Endothelial cell of umbilical vein (primary cell): ENCODE data around the gene TMEM8B. TPM values are rescaled to one million over a fixed set of nuclear protein-coding genes. Genes with fewer than 3 reads are reported as not detected.

Experiments used
- BruUV-seq: library from RNA; stranded (reverse); fragments of 400-500 nt; replicated peaks from 2 replicates; lab custom pipeline; 2021; lab: Mats Ljungman, UMichigan
- CTCF ChIA-PET: fragments of 300-600, 350-600 bp; sonication (Branson Sonifier 250); formaldehyde crosslinking; loops from one replicate; lab custom pipeline; 2021; ENCODE audit warnings: antibody characterized with exemption, inconsistent platforms; lab: Charles Lee
- POLR2A ChIA-PET: fragments of 300-600, 350-600 bp; sonication (Branson Sonifier 250); formaldehyde crosslinking; loops from one replicate; lab custom pipeline; 2021; ENCODE audit warnings: antibody characterized with exemption, inconsistent platforms; lab: Charles Lee
- DNase-seq: peaks from one replicate; pipeline ENCODE4 v3.0.0-alpha.2; 2011; ENCODE audit warnings: low read depth, low spot score
- FAIRE-seq: peaks from 2 replicates; lab custom pipeline; 2011; peaks lifted over from hg19 to GRCh38; lab: Jason Lieb, UNC
- H2AFZ ChIP-seq: 2 replicates; pipeline ENCODE4 v1.6.0; 2012; ENCODE audit warnings: low read depth, low read length, control low read depth, inconsistent platforms
- H3K27ac ChIP-seq: 2 replicates; pipeline ENCODE4 v1.5.1; 2011; ENCODE audit warnings: low read depth, mild to moderate bottlenecking, control low read depth, low read length, moderate library complexity; ENCODE audit not compliant: insufficient read depth
- H3K27me3 ChIP-seq, 2 experiments: 2 replicates each; pipeline versions ENCODE4 v1.6.0 to v1.6.1; 2011; ENCODE audit warnings: low read length in 2 of 2, mixed read lengths in 1 of 2; ENCODE audit not compliant: control insufficient read depth in 2 of 2, insufficient read depth in 2 of 2
- H3K36me3 ChIP-seq, 2 experiments: 2 replicates in 1 of 2; 3 replicates in 1 of 2; pipeline ENCODE4 v1.5.1; 2011; ENCODE audit warnings: low read length in 2 of 2, mild to moderate bottlenecking in 1 of 2, moderate library complexity in 1 of 2; ENCODE audit not compliant: control insufficient read depth in 2 of 2, insufficient read depth in 2 of 2; ENCODE audit errors: extremely low read depth in 1 of 2
- H3K4me1 ChIP-seq: 3 replicates; pipeline ENCODE4 v1.5.1; 2011; ENCODE audit warnings: mild to moderate bottlenecking, low read length; ENCODE audit not compliant: control insufficient read depth, insufficient read depth; ENCODE audit errors: extremely low read depth
- H3K4me2 ChIP-seq: 2 replicates; pipeline ENCODE4 v1.6.1; 2011; ENCODE audit warnings: low read length, control low read depth, mixed read lengths; ENCODE audit not compliant: insufficient read depth
- H3K4me3 ChIP-seq, 3 experiments: fragments of 200-600 bp in 1 of 3; sonication (generic), shearing (Covaris generic) in 1 of 3; replicated peaks in 1 of 3; 2 replicates each; pipeline ENCODE4 v1.5.1; 2011 to 2016; ENCODE audit warnings: control low read depth in 3 of 3, low read length in 3 of 3, mild to moderate bottlenecking in 2 of 3, inconsistent platforms in 1 of 3, low read depth in 1 of 3, moderate library complexity in 1 of 3; ENCODE audit not compliant: insufficient read depth in 1 of 3
- H3K79me2 ChIP-seq: 2 replicates; pipeline ENCODE4 v1.6.0; 2012; ENCODE audit warnings: low read length, inconsistent platforms; ENCODE audit not compliant: control insufficient read depth, insufficient read depth
- H3K9ac ChIP-seq: replicated peaks from 2 replicates; pipeline ENCODE3; 2011; ENCODE audit warnings: low read length, control low read depth; ENCODE audit not compliant: insufficient read depth; ENCODE audit errors: extremely low read depth
- H3K9me1 ChIP-seq: replicated peaks from 3 replicates; pipeline ENCODE4 v1.6.0; 2011; ENCODE audit warnings: mild to moderate bottlenecking, low read length; ENCODE audit not compliant: control insufficient read depth, insufficient read depth; ENCODE audit errors: extremely low read depth
- H3K9me3 ChIP-seq: replicated peaks from 2 replicates; pipeline ENCODE4 v1.5.1; 2012; ENCODE audit warnings: low read length, inconsistent platforms; ENCODE audit not compliant: control insufficient read depth, insufficient read depth
- H4K20me1 ChIP-seq: replicated peaks from 2 replicates; pipeline ENCODE3; 2011; ENCODE audit warnings: mild to moderate bottlenecking, low read length; ENCODE audit not compliant: control insufficient read depth, insufficient read depth; ENCODE audit errors: extremely low read depth
- FOS ChIP-seq: IDR thresholded peaks from 2 replicates; pipeline ENCODE4 v1.6.1; 2011; ENCODE audit warnings: mild to moderate bottlenecking, low read length, moderate library complexity, borderline replicate concordance; ENCODE audit not compliant: insufficient read depth
- GATA2 ChIP-seq: IDR thresholded peaks from 2 replicates; pipeline ENCODE4 v1.7.0; 2011; ENCODE audit warnings: low read depth, mild to moderate bottlenecking, moderate library complexity, mixed read lengths, low read length; ENCODE audit not compliant: insufficient read length, insufficient read depth
- MYC ChIP-seq: IDR thresholded peaks from one replicate; pipeline ENCODE4 v1.6.1; 2011; ENCODE audit warnings: mild to moderate bottlenecking, low read depth, low read length
- POLR2AphosphoS5 ChIP-seq: IDR thresholded peaks from 2 replicates; pipeline ENCODE4 v1.6.1; 2012; ENCODE audit warnings: low read depth, mild to moderate bottlenecking, control low read depth, low read length, moderate library complexity; ENCODE audit not compliant: insufficient read depth
- dilution Hi-C: fragments of 300-500 bp; cut with MboI; formaldehyde crosslinking; loops from one replicate; pipeline ENCODE4 v1.15.0; 2019; ENCODE audit warnings: low sequenced_read_pairs; ENCODE audit not compliant: extremely low pct_ligation_motif_present
- intact Hi-C: fragments of 100-400 bp; cut with micrococcal nuclease; formaldehyde crosslinking; loops from one replicate; pipeline ENCODE4 v1.10.0; 2022
- polyA plus RNA-seq, 4 experiments: library from polyadenylated mRNA; depleted of rRNA in 3 of 4; stranded (reverse) in 3 of 4; unstranded in 1 of 4; fragments of >200 nt; gene quantifications; 2 replicates each; pipeline versions ENCODE4 v1.2.1 to v1.2.3, GENCODE V29; 2011 to 2012; ENCODE audit warnings: missing spikeins in 1 of 4
- total RNA-seq: library from RNA; stranded (reverse); gene quantifications from 2 replicates; pipeline ENCODE4 v1.2.3, GENCODE V29; 2021
- TF ChIP-seq, protein P1 (sequence below): IDR thresholded peaks from 2 replicates; pipeline ENCODE4 v1.6.1; 2011; ENCODE audit not compliant: insufficient read depth, insufficient read length
- TF ChIP-seq, protein P2 (sequence below), 2 donors: IDR thresholded peaks; 1 replicate in 1 of 2; 2 replicates in 1 of 2; pipeline ENCODE4 v1.5.1; 2011; ENCODE audit warnings: low read length in 2 of 2, mild to moderate bottlenecking in 2 of 2, moderate library complexity in 2 of 2, control low read depth in 1 of 2, inconsistent platforms in 1 of 2, low read depth in 1 of 2; ENCODE audit not compliant: insufficient read depth in 1 of 2; ENCODE audit errors: extremely low read depth in 1 of 2

Gene TMEM8B
- total and polyA plus RNA-seq, 2 donors (not counting 3 experiments of a cell fraction or from before 2014, with no cell fraction given) = 2.5 to 3.6 TPM

DNA sequence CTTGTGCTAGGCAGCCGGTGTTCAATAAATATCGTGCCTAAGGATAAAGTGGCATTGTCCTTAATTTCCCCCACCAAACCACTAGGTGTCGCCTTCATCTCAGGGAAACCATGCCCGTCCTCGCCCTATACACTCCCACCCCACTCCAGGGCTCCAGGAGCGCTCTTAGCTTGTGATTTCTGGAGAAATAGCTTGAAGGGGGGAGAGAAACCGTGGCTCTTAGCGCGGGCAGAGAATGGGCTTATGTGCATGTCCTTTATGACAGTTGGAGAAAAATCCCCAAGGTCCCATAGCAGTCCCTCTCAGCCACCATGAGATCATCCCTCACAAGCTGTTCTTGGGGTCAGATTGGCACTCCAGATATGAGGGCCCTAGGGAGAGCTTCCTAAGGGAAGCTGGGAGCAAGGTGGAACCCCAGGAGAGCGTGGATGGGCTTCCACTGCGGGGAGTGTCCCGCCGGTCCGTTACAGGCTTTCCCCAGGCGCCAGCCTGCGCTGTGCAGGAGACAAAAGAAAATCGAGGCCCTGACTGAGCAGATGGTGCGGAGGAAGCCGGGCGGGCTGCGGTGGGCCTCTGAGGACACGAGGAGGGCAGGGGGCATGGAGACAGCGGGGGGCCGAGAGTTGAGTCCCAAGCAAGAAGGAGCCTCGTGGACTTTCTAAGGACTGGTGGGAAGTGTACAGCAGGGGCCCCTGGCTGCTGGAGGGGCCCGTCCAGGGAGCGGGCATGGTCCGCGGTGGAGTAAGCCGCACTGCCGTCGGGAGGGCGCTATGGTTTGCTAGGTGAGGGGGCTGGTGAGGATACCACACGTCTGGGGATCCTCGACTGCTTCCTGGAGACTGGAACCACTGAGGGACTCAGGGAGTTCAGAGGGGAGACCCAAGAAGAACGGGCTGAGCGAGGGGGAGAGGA is 38.4 kb upstream of the TMEM8B start:
- Histone ChIP-seq H3K9me3 (no peaks in the 10 kb centered on the region), H3K9ac (no peak overlapping the region), H3K36me3 (no peaks in the 10 kb centered on the region), H3K27me3 (no peaks in the 10 kb centered on the region), H3K79me2 (peaks cover 7% of the 10 kb centered on the region), H3K27ac (no peak overlapping the region), H3K4me2 (no peak overlapping the region), H3K9me1 (no peaks in the 10 kb centered on the region), H3K4me3 (peak overlapping the region in 1 of 3 experiments; percentile 11), H4K20me1 (no peaks in the 10 kb centered on the region), H2AFZ (peak overlapping the region; percentile 85), H3K4me1 (peaks cover 28% of the 10 kb centered on the region)
- FAIRE-seq (peak; percentile 95), DNase-seq (peak; percentile 78)
- ChIA-PET CTCF (interaction anchor here (0.7 to 6.5 kb wide), 64 partner anchors 9 to 538 kb away, joined by 3 to 277 read pairs (median 6); partner anchors contain the start of genes CCDC107, CREB3, FAM221B and GBA2), POLR2A (interaction anchor here (0.6 to 2.5 kb wide), 4 partner anchors 34 to 91 kb away, joined by 3 to 9 read pairs (median 4); partner anchors contain the start of genes GBA2 and RGP1)
- intact Hi-C loops = loop anchor here (1.0 to 2.0 kb wide), 6 partner anchors 25 to 233 kb away; partner anchors contain the start of gene HINT2
- dilution Hi-C loops = no loop called here
- BruUV-seq = no TSS peak
- TF ChIP-seq, protein P1, sequence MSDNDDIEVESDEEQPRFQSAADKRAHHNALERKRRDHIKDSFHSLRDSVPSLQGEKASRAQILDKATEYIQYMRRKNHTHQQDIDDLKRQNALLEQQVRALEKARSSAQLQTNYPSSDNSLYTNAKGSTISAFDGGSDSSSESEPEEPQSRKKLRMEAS = no peak
- TF ChIP-seq MYC (no peak), POLR2AphosphoS5 (no peak), GATA2 (peak; percentile 35), FOS (no peak)
- TF ChIP-seq, protein P2, sequence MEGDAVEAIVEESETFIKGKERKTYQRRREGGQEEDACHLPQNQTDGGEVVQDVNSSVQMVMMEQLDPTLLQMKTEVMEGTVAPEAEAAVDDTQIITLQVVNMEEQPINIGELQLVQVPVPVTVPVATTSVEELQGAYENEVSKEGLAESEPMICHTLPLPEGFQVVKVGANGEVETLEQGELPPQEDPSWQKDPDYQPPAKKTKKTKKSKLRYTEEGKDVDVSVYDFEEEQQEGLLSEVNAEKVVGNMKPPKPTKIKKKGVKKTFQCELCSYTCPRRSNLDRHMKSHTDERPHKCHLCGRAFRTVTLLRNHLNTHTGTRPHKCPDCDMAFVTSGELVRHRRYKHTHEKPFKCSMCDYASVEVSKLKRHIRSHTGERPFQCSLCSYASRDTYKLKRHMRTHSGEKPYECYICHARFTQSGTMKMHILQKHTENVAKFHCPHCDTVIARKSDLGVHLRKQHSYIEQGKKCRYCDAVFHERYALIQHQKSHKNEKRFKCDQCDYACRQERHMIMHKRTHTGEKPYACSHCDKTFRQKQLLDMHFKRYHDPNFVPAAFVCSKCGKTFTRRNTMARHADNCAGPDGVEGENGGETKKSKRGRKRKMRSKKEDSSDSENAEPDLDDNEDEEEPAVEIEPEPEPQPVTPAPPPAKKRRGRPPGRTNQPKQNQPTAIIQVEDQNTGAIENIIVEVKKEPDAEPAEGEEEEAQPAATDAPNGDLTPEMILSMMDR (IDR thresholded peaks at IDR 0.05; ENCODE audit: extremely low read depth in 1 of 2, insufficient read depth in 1 of 2, low read depth in 1 of 2, low read length in 2 of 2) = peak; percentile 76 to 84
